ENCODE data around the gene MAST3. TPM values are rescaled to one million over a fixed set of nuclear protein-coding genes. Genes with fewer than 3 reads are reported as not detected.
A peak's percentile ranks its signal among the peaks of the same experiment; 100 is the strongest.

Gene MAST3
- total and polyA plus RNA-seq, 4 donors = 4.4 to 32.7 (median 23.4) TPM

DNA sequence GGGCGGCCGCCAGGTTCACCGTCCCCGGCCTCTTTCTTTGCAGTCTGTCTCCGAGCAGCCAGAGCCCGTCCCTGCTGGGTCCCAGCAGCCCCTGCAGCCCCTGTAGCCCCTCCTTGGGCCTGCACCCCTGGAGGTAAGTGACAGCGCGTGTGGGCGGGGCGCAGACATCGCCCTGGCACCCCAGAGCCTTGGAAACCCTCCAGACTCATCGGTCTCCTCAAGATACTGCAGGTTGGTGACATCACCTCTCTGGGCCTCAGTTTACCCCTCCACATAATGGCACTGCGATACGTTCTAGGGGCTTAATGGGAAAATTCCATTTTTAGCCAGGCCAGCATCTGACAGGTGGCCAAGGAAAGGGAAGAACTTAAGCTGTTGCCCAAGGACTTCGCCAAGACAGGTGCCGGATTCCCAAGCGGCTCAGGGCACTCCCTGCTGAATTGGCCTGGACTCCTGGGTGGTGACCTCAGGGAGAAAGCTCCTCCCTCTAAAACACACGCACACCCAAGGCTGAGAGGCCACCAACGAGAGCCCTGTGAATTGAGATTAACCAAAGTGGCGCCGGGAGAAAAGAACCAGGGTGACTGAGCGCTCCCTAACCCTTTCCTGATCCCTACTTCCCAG, 13.1 kb downstream of the MAST3 start:
- WGBS, 2 donors = 42 to 43% methylated on average over 22 of the region's 22 CpGs
- Histone ChIP-seq H3K4me3 (ENCODE audit: low read length in 2 of 2) (peak overlapping the region; percentile 37 to 49), H3K9me3 (ENCODE audit: control insufficient read depth, low read length) (no peaks in the 10 kb centered on the region), H3K27ac (ENCODE audit: low read depth in 1 of 2, low read length in 2 of 2) (no peak overlapping the region), H3K27me3 (ENCODE audit: control insufficient read depth in 1 of 2, insufficient read depth in 2 of 2, low read length in 1 of 2) (no peaks in the 10 kb centered on the region), H3K36me3 (ENCODE audit: control insufficient read depth in 1 of 2, insufficient read depth in 2 of 2, low read length in 1 of 2) (no peaks in the 10 kb centered on the region), H3K4me1 (ENCODE audit: control insufficient read depth in 1 of 2, insufficient read depth in 2 of 2, low read length in 2 of 2) (no peaks in the 10 kb centered on the region)
- intact Hi-C loops (cut with DNase I) = no loop called here
- no peak for DNase-seq
- no peak for ATAC-seq (ENCODE audit: low FRiP score)

DNA sequence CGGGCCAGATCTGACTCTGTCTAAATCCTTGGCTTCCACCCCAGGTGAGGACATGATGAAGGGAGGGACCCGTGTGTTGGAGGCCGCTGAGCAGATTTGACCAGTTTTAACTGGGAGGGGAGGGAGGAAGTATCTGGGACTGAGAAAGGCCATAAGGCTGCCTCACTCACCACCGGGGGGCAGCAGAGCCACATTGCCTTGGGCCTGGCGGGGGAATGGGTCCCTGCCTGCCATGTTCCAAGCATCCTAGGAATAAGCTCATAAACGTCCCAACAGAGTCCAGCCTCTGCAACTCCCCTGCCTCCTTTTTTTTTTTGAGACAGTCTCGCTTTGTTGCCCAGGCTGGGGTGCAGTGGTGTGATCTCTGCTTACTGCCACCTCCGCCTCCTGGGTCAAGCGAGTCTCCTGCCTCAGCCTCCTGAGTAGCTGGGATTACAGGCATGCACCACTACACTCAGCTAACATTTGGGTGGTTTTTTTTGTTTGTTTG, 15.5 kb downstream of the MAST3 start:
- intact Hi-C loops (cut with DNase I) = no loop called here
- WGBS, 2 donors = 47 to 48% methylated on average over 9 of the region's 9 CpGs
- H3K36me3 ChIP-seq (ENCODE audit: control insufficient read depth in 1 of 2, insufficient read depth in 2 of 2, low read length in 1 of 2) = no peaks in the 10 kb centered on the region
- H3K9me3 ChIP-seq (ENCODE audit: control insufficient read depth, low read length) = no peaks in the 10 kb centered on the region
- no peaks in the 10 kb centered on the region for H3K27me3 ChIP-seq (ENCODE audit: control insufficient read depth in 1 of 2, insufficient read depth in 2 of 2, low read length in 1 of 2)
- H3K4me3 ChIP-seq (ENCODE audit: low read length in 2 of 2) = no peak overlapping the region
- peak; percentile 90 to 95 for DNase-seq
- no peak overlapping the region for H3K27ac ChIP-seq (ENCODE audit: low read depth in 1 of 2, low read length in 2 of 2)
- peak; percentile 80 for ATAC-seq (ENCODE audit: low FRiP score)
- no peaks in the 10 kb centered on the region for H3K4me1 ChIP-seq (ENCODE audit: control insufficient read depth in 1 of 2, insufficient read depth in 2 of 2, low read length in 2 of 2)

DNA sequence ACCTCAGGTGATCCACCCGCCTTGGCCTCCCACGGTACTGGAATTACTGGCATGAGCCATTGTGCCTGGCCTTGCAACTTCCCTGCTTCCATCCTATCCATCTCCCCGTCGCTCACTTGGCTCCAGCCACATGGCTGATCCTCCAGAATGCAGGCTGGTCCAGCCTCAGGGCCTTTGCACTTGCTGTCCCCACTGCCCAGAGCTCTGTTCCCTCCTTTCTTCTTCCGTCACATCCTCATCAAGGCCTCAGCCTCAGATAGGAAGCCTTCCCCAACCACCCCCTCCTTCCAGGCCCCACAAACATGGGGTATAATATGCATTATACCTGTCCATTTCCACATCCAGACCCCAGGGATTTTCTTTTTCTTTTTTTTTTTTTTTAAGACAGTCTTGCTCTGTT, 16.2 kb downstream of the MAST3 start:
- WGBS, 2 donors = 93 to 97% methylated on average over 5 of the region's 5 CpGs
- H3K4me3 ChIP-seq (ENCODE audit: low read length in 2 of 2) = no peak overlapping the region
- intact Hi-C loops (cut with DNase I) = no loop called here
- no peaks in the 10 kb centered on the region for H3K27me3 ChIP-seq (ENCODE audit: control insufficient read depth in 1 of 2, insufficient read depth in 2 of 2, low read length in 1 of 2)
- no peak for DNase-seq
- no peaks in the 10 kb centered on the region for H3K36me3 ChIP-seq (ENCODE audit: control insufficient read depth in 1 of 2, insufficient read depth in 2 of 2, low read length in 1 of 2)
- ATAC-seq (ENCODE audit: low FRiP score) = no peak
- H3K4me1 ChIP-seq (ENCODE audit: control insufficient read depth in 1 of 2, insufficient read depth in 2 of 2, low read length in 2 of 2) = no peaks in the 10 kb centered on the region
- H3K9me3 ChIP-seq (ENCODE audit: control insufficient read depth, low read length) = no peaks in the 10 kb centered on the region
- no peak overlapping the region for H3K27ac ChIP-seq (ENCODE audit: low read depth in 1 of 2, low read length in 2 of 2)

DNA sequence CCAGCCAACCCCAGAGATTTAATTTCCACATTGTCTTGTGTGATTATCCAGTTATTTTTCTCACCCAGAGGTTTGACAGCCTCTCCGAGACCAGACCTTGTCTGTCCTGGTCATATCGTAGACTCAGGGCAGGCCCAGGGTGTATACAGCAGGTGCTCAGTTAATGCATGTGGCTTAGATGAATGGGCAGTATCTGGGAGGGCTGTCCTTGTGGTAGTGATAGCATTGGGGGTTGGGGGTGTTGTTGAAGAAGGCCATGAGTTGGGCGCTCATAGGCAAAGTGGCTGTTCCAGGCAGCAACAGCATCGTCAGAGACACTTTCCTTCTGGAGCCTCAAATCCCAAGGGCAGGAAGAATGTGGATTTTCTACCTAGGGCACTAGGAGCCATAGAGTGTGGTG, 16.9 kb downstream of the MAST3 start:
- DNase-seq (no peak), ATAC-seq (ENCODE audit: low FRiP score) (no peak)
- H3K36me3 ChIP-seq (ENCODE audit: control insufficient read depth in 1 of 2, insufficient read depth in 2 of 2, low read length in 1 of 2) = no peaks in the 10 kb centered on the region
- no peaks in the 10 kb centered on the region for H3K27me3 ChIP-seq (ENCODE audit: control insufficient read depth in 1 of 2, insufficient read depth in 2 of 2, low read length in 1 of 2)
- 90 to 94% methylated on average over 4 of the region's 4 CpGs for WGBS, 2 donors
- no peak overlapping the region for H3K27ac ChIP-seq (ENCODE audit: low read depth in 1 of 2, low read length in 2 of 2)
- intact Hi-C loops (cut with DNase I) = no loop called here
- H3K9me3 ChIP-seq (ENCODE audit: control insufficient read depth, low read length) = no peaks in the 10 kb centered on the region
- no peak overlapping the region for H3K4me3 ChIP-seq (ENCODE audit: low read length in 2 of 2)
- H3K4me1 ChIP-seq (ENCODE audit: control insufficient read depth in 1 of 2, insufficient read depth in 2 of 2, low read length in 2 of 2) = no peaks in the 10 kb centered on the region

DNA sequence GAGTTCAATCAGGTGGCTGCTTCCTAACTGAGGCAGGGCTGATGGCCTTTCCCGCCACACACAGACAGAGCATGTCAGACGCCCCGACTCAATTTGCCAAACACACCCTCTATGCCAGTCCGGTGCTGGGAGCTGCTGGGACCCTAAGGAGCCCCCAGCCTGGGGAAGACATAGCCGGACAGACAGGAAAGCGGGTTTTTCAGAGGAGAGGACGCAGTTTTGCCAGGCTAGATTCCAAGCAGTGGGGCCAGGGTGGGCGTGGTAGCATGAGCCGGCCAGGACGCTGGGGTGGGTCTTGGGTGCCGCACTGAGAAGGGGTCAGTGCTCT, 19.8 kb downstream of the MAST3 start:
- intact Hi-C loops (cut with DNase I) = loop anchor here (5.0 kb wide), 2 partner anchors 35 to 45 kb away; partner anchors contain the start of gene PIK3R2 (in 1 of the 2)
- H3K4me3 ChIP-seq (ENCODE audit: low read length in 2 of 2) = no peak overlapping the region
- H3K4me1 ChIP-seq (ENCODE audit: control insufficient read depth in 1 of 2, insufficient read depth in 2 of 2, low read length in 2 of 2) = no peaks in the 10 kb centered on the region
- ATAC-seq (ENCODE audit: low FRiP score) (no peak), DNase-seq (no peak)
- no peaks in the 10 kb centered on the region for H3K36me3 ChIP-seq (ENCODE audit: control insufficient read depth in 1 of 2, insufficient read depth in 2 of 2, low read length in 1 of 2)
- H3K27ac ChIP-seq (ENCODE audit: low read depth in 1 of 2, low read length in 2 of 2) = no peak overlapping the region
- H3K9me3 ChIP-seq (ENCODE audit: control insufficient read depth, low read length) = no peaks in the 10 kb centered on the region
- no peaks in the 10 kb centered on the region for H3K27me3 ChIP-seq (ENCODE audit: control insufficient read depth in 1 of 2, insufficient read depth in 2 of 2, low read length in 1 of 2)
- WGBS, 2 donors = 5 to 11% methylated on average over 11 of the region's 11 CpGs

DNA sequence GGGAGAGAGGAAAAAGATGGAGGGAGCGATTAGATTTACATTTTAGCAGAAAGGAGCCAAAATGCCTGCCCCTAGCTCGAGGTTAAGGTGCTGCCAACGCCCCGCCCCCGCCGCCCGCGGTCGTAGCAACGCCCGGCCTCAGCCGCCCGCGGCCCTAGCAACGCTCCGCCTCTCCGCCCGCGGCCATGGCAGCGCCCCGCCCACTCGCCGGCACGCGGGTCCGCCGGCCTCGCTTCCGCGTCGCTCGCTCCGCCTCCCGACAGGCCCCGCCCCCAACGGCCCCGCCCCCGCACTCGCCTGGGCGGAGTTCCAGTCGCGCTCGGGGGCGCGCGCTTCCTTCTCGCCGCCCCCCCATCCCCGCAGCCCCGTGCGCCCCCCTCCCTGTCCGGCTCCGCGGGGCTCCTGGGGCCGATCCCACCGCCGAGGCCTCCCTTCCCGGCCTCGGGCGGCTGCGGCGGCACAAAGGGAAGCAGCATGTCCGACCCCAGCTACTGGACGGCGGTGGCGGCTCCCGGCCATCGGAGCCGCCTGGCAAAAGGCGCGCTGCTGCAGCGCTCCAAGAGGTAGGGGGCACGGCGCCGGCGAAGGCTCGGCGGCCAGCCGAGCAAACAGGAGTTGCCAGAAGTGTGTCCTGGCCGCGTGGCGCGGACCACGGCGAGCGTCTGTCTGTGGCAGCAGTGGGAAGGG, 20.3 kb downstream of the MAST3 start:
- Histone ChIP-seq H3K27ac (ENCODE audit: low read depth in 1 of 2, low read length in 2 of 2) (no peak overlapping the region), H3K9me3 (ENCODE audit: control insufficient read depth, low read length) (no peaks in the 10 kb centered on the region), H3K27me3 (ENCODE audit: control insufficient read depth in 1 of 2, insufficient read depth in 2 of 2, low read length in 1 of 2) (no peaks in the 10 kb centered on the region), H3K4me1 (ENCODE audit: control insufficient read depth in 1 of 2, insufficient read depth in 2 of 2, low read length in 2 of 2) (no peaks in the 10 kb centered on the region), H3K36me3 (ENCODE audit: control insufficient read depth in 1 of 2, insufficient read depth in 2 of 2, low read length in 1 of 2) (peaks cover 0 to 1% of the 10 kb centered on the region in 2 donors), H3K4me3 (ENCODE audit: low read length in 2 of 2) (peak overlapping the region; percentile 46 to 72)
- WGBS, 2 donors = 1% methylated on average over 50 to 86 of the region's 86 CpGs
- ATAC-seq (ENCODE audit: low FRiP score) = peak; percentile 94
- intact Hi-C loops (cut with DNase I) = loop anchor here (5.0 kb wide), 2 partner anchors 34 to 44 kb away; partner anchors contain the start of gene PIK3R2 (in 1 of the 2)
- DNase-seq = peak; percentile 94 to 98

DNA sequence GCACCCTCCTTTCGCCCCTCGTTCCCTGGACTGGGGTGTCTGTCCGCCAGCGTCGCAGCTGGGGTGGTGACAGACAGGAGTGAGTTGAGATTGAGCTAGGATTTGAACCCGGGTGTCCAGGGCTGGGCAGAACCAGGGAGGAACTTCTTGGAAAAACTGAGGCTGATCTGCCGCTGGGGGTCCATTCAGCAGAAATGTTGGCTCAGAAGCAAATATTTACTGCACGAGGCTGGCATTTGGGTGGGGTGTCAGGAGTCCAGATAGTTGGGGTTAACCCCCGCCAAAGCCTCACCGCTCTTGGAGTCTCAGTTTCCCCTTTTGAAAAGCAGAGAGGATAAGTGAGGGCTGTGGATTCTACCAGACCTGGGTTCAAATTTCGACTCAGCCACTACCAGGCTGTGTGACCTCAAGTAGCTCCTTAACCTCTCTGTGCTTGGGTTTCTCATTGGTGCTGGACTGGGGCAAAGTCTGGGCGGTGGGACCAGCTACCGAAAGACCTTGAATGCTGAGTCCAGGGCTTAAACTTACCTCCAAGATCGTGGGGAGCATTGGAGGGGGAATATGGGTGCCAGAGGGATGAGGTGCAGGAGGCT, 20.9 kb downstream of the MAST3 start:
- Histone ChIP-seq H3K36me3 (ENCODE audit: control insufficient read depth in 1 of 2, insufficient read depth in 2 of 2, low read length in 1 of 2) (peaks cover 0 to 1% of the 10 kb centered on the region in 2 donors), H3K27ac (ENCODE audit: low read depth in 1 of 2, low read length in 2 of 2) (no peak overlapping the region), H3K9me3 (ENCODE audit: control insufficient read depth, low read length) (no peaks in the 10 kb centered on the region), H3K27me3 (ENCODE audit: control insufficient read depth in 1 of 2, insufficient read depth in 2 of 2, low read length in 1 of 2) (no peaks in the 10 kb centered on the region), H3K4me1 (ENCODE audit: control insufficient read depth in 1 of 2, insufficient read depth in 2 of 2, low read length in 2 of 2) (no peaks in the 10 kb centered on the region), H3K4me3 (ENCODE audit: low read length in 2 of 2) (peak overlapping the region in 1 of 2 donors; percentile 46)
- no peak for ATAC-seq (ENCODE audit: low FRiP score)
- DNase-seq = no peak
- intact Hi-C loops (cut with DNase I) = loop anchor here (5.0 kb wide), 2 partner anchors 34 to 44 kb away; partner anchors contain the start of gene PIK3R2 (in 1 of the 2)
- 37 to 40% methylated on average over 14 of the region's 14 CpGs for WGBS, 2 donors

DNA sequence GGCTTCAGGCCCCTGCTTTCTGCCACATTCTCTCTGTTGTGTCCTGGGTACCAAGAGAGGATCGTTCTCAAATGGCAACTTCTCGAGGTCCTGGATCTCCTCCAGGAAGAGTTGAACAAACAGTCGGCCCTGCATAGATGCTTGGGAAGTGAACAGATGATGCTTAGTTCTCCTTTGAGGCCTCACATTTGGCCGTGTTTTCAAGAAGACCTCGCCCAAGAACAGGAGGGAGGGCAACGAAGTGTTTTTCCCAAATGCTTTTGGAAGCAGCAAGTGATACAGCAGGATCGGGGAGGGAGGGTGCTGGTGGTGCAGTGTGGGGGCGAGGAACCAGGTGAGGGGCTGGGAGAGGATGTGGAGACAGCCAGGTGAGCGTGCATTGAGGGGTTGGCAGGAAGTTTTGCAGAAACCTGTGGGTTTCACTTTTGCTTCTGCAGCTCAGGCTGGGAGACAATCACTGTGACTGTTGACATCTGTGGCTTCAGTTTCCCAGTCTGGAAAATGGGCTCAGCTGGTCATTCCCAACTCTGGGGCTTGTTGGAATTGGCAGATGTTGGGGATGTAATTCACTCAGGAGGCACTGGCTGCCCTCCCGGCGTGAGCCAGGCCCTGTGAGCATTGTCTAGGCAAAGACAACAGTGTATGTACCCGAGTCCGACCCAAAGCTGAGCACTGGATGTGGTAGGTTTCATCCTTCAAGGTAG, 21.6 kb downstream of the MAST3 start:
- no peak overlapping the region for H3K27ac ChIP-seq (ENCODE audit: low read depth in 1 of 2, low read length in 2 of 2)
- WGBS, 2 donors = 45 to 46% methylated on average over 13 of the region's 13 CpGs
- DNase-seq (no peak), ATAC-seq (ENCODE audit: low FRiP score) (no peak)
- H3K4me3 ChIP-seq (ENCODE audit: low read length in 2 of 2) = no peak overlapping the region
- peaks cover 0 to 1% of the 10 kb centered on the region in 2 donors for H3K36me3 ChIP-seq (ENCODE audit: control insufficient read depth in 1 of 2, insufficient read depth in 2 of 2, low read length in 1 of 2)
- H3K4me1 ChIP-seq (ENCODE audit: control insufficient read depth in 1 of 2, insufficient read depth in 2 of 2, low read length in 2 of 2) = no peaks in the 10 kb centered on the region
- intact Hi-C loops (cut with DNase I) = loop anchor here (5.0 kb wide), 2 partner anchors 33 to 43 kb away; partner anchors contain the start of gene PIK3R2 (in 1 of the 2)
- no peaks in the 10 kb centered on the region for H3K9me3 ChIP-seq (ENCODE audit: control insufficient read depth, low read length)
- no peaks in the 10 kb centered on the region for H3K27me3 ChIP-seq (ENCODE audit: control insufficient read depth in 1 of 2, insufficient read depth in 2 of 2, low read length in 1 of 2)

Data from aorta (tissue), 5 donors.